Measurements from ENCODE around the gene ADRM1. TPM values are rescaled to one million over a fixed set of nuclear protein-coding genes. Genes with fewer than 3 reads are reported as not detected.

Gene ADRM1
- total RNA-seq, 1 experiment from 2014 or later = 127 TPM

DNA sequence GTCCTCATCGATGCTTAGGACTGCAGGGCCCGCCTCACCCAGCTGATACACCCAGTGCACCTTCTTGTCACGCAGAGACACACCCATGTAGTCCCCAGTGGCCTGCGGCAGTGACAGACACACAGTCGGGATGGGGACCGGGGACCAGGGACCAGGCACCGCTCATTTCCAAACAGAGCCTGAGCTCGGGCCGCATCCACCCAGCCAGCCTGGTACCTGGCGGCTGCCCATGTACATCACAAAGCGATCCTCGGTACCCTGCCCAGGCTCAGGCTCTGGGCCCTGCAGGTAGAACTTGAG lies 11.5 kb downstream of the ADRM1 start:
- no peak for DNase-seq (ENCODE audit: unreplicated experiment)
- no peak overlapping the region for H3K27ac Mint-ChIP-seq (ENCODE audit: low read depth, unreplicated experiment)
- peaks cover 85% of the 10 kb centered on the region for H3K36me3 Mint-ChIP-seq (ENCODE audit: insufficient read depth, unreplicated experiment)
- ChIA-PET CTCF (interaction anchor here (0.7 kb wide), 1 partner anchor 9 kb away, joined by 3 read pairs; no protein-coding TSS in a partner anchor), POLR2A (interaction anchor here (0.6 to 3.9 kb wide), 2 partner anchors 8 to 13 kb away, joined by 3 to 32 read pairs; no protein-coding TSS in a partner anchor)
- no peak overlapping the region for H3K4me3 Mint-ChIP-seq (ENCODE audit: unreplicated experiment)
- TF ChIP-seq, protein P1, sequence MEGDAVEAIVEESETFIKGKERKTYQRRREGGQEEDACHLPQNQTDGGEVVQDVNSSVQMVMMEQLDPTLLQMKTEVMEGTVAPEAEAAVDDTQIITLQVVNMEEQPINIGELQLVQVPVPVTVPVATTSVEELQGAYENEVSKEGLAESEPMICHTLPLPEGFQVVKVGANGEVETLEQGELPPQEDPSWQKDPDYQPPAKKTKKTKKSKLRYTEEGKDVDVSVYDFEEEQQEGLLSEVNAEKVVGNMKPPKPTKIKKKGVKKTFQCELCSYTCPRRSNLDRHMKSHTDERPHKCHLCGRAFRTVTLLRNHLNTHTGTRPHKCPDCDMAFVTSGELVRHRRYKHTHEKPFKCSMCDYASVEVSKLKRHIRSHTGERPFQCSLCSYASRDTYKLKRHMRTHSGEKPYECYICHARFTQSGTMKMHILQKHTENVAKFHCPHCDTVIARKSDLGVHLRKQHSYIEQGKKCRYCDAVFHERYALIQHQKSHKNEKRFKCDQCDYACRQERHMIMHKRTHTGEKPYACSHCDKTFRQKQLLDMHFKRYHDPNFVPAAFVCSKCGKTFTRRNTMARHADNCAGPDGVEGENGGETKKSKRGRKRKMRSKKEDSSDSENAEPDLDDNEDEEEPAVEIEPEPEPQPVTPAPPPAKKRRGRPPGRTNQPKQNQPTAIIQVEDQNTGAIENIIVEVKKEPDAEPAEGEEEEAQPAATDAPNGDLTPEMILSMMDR (IDR thresholded peaks at IDR 0.05; ENCODE audit: unreplicated experiment) = no peak
- intact Hi-C loops (cut with micrococcal nuclease) = no loop called here
- H3K27me3 Mint-ChIP-seq (ENCODE audit: insufficient read depth, unreplicated experiment) = no peaks in the 10 kb centered on the region
- no TSS peak for BruUV-seq (replicated peaks)
- no peaks in the 10 kb centered on the region for H3K9me3 Mint-ChIP-seq (ENCODE audit: unreplicated experiment)
- H3K4me1 Mint-ChIP-seq (ENCODE audit: insufficient read depth, unreplicated experiment) = no peaks in the 10 kb centered on the region

- Mint-ChIP-seq H3K27ac (ENCODE audit: low read depth, unreplicated experiment) (no peak overlapping the region), H3K4me1 (ENCODE audit: insufficient read depth, unreplicated experiment) (no peaks in the 10 kb centered on the region), H3K9me3 (ENCODE audit: unreplicated experiment) (no peaks in the 10 kb centered on the region), H3K36me3 (ENCODE audit: insufficient read depth, unreplicated experiment) (peaks cover 88% of the 10 kb centered on the region), H3K27me3 (ENCODE audit: insufficient read depth, unreplicated experiment) (no peaks in the 10 kb centered on the region), H3K4me3 (ENCODE audit: unreplicated experiment) (no peak overlapping the region)
- TF ChIP-seq, protein P1 (IDR thresholded peaks at IDR 0.05; ENCODE audit: unreplicated experiment) = no peak
- no TSS peak for BruUV-seq (replicated peaks)
- no peak for DNase-seq (ENCODE audit: unreplicated experiment)
- ChIA-PET POLR2A (interaction anchor here (0.6 to 3.9 kb wide), 3 partner anchors 8 to 64 kb away, joined by 3 to 32 read pairs (median 3); no protein-coding TSS in a partner anchor), CTCF (interaction anchor here (0.6 to 1.6 kb wide), 3 partner anchors 68 to 531 kb away, joined by 3 to 9 read pairs (median 3); no protein-coding TSS in a partner anchor)
- intact Hi-C loops (cut with micrococcal nuclease) = no loop called here
These were observed 12.0 kb downstream of the ADRM1 start for GRCh38 chr20:62314711-62315302.

GRCh38 chr20:62315773-62316172 lies 13.0 kb downstream of the ADRM1 start:
- TF ChIP-seq, protein P1 (IDR thresholded peaks at IDR 0.05; ENCODE audit: unreplicated experiment) = no peak
- H3K4me1 Mint-ChIP-seq (ENCODE audit: insufficient read depth, unreplicated experiment) = peaks cover 2% of the 10 kb centered on the region
- peaks cover 92% of the 10 kb centered on the region for H3K36me3 Mint-ChIP-seq (ENCODE audit: insufficient read depth, unreplicated experiment)
- ChIA-PET CTCF (interaction anchor here (0.7 to 1.8 kb wide), 4 partner anchors 9 to 67 kb away, joined by 3 to 10 read pairs (median 7); no protein-coding TSS in a partner anchor), POLR2A (interaction anchor here (1.0 to 3.9 kb wide), 2 partner anchors 9 to 10 kb away, joined by 3 to 32 read pairs; no protein-coding TSS in a partner anchor)
- H3K9me3 Mint-ChIP-seq (ENCODE audit: unreplicated experiment) = no peaks in the 10 kb centered on the region
- no peak for DNase-seq (ENCODE audit: unreplicated experiment)
- H3K27ac Mint-ChIP-seq (ENCODE audit: low read depth, unreplicated experiment) = no peak overlapping the region
- no peak overlapping the region for H3K4me3 Mint-ChIP-seq (ENCODE audit: unreplicated experiment)
- BruUV-seq (replicated peaks) = no TSS peak
- no peaks in the 10 kb centered on the region for H3K27me3 Mint-ChIP-seq (ENCODE audit: insufficient read depth, unreplicated experiment)
- intact Hi-C loops (cut with micrococcal nuclease) = no loop called here

DNA sequence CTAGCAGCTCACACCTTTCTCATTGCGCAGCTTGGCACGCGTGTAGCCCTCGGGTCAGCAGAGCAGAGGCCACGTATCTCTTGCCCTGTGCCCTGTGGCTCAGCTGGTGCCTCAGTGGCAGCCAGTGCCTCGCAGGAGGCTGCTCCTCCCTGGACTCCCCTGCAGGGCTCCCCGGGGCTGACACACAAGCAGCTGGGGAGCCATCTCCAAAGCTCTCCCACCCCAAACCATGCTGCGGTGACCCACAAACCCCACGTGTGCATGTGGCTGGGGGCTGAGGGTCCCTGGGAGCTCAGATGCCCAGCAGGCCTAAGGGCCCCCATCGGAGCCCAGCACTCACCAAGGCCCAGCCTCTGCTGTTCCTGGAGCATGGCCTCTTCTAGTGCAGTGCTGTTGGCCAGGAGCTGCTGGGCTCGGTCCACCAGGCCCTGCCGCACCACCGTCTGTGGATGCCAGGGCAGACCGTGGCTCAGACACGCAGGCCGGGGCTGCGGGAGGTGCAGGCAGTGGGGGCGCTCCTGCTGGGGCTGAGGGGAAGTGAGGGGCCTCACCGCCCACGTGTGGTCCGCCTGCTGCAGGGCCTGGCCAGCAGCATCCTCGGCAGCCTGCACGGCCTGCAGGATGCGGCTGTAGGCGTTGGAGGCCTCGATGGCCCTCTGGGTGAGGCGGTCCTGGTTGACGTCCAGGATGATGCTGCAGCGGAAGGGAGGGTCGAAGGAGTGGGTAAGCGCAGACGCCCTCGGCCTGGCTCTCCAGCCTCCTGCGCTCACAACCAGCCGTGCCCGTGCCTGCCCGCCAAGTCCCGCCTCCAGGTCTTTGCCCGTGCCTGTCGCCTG lies 13.8 kb downstream of the ADRM1 start:
- H3K36me3 Mint-ChIP-seq (ENCODE audit: insufficient read depth, unreplicated experiment) = peaks cover 92% of the 10 kb centered on the region
- CTCF ChIA-PET = interaction anchor here (0.7 to 1.8 kb wide), 4 partner anchors 10 to 66 kb away, joined by 3 to 10 read pairs (median 7); no protein-coding TSS in a partner anchor

More for the DNA sequence above, 13.8 kb downstream of the ADRM1 start:
- intact Hi-C loops (cut with micrococcal nuclease) = no loop called here
- POLR2A ChIA-PET = interaction anchor here (1.0 to 3.9 kb wide), 2 partner anchors 9 to 10 kb away, joined by 3 to 32 read pairs; no protein-coding TSS in a partner anchor
- Mint-ChIP-seq H3K27me3 (ENCODE audit: insufficient read depth, unreplicated experiment) (no peaks in the 10 kb centered on the region), H3K27ac (ENCODE audit: low read depth, unreplicated experiment) (no peak overlapping the region), H3K4me3 (ENCODE audit: unreplicated experiment) (no peak overlapping the region), H3K4me1 (ENCODE audit: insufficient read depth, unreplicated experiment) (peaks cover 5% of the 10 kb centered on the region), H3K9me3 (ENCODE audit: unreplicated experiment) (no peaks in the 10 kb centered on the region)
- no peak for DNase-seq (ENCODE audit: unreplicated experiment)
- TF ChIP-seq, protein P1 (IDR thresholded peaks at IDR 0.05; ENCODE audit: unreplicated experiment) = no peak
- BruUV-seq (replicated peaks) = no TSS peak

Data from MCF 10A (cell line).